DOHH2 (cell line): ENCODE measurements around the gene SYNRG.

Experiments used
- H3F3A ChIP-seq: fragments of 200-600 bp; sonication (generic), shearing (Covaris generic); 2 replicates; pipeline ENCODE4 v1.6.0; 2016; ENCODE audit warnings: antibody characterized with exemption, mild to moderate bottlenecking; ENCODE audit not compliant: control insufficient read depth, insufficient read depth
- H3K27ac ChIP-seq: fragments of 200-600 bp; sonication (generic); 2 replicates; pipeline ENCODE4 v1.5.1; 2014; ENCODE audit warnings: low read depth, mild to moderate bottlenecking, low read length, moderate library complexity
- H3K27me3 ChIP-seq: fragments of 200-600 bp; sonication (generic); 2 replicates; pipeline ENCODE4 v1.6.1; 2014; ENCODE audit warnings: mild to moderate bottlenecking, low read length, mixed read lengths; ENCODE audit not compliant: control insufficient read depth
- H3K36me3 ChIP-seq: fragments of 200-600 bp; sonication (generic); 2 replicates; pipeline ENCODE4 v1.6.1; 2014; ENCODE audit warnings: mild to moderate bottlenecking, low read length, moderate library complexity, mixed read lengths; ENCODE audit not compliant: control insufficient read depth
- H3K4me1 ChIP-seq: fragments of 200-600 bp; sonication (generic); 2 replicates; pipeline ENCODE4 v1.6.1; 2014; ENCODE audit warnings: mild to moderate bottlenecking, low read length, mixed read lengths; ENCODE audit not compliant: control insufficient read depth
- H3K4me2 ChIP-seq: fragments of 200-600 bp; sonication (generic); 2 replicates; pipeline ENCODE4 v1.6.0; 2014; ENCODE audit warnings: mild to moderate bottlenecking, low read length, moderate library complexity
- H3K4me3 ChIP-seq: fragments of 200-600 bp; sonication (generic); 2 replicates; pipeline ENCODE4 v1.5.1; 2014; ENCODE audit warnings: mild to moderate bottlenecking, low read length, mixed read lengths
- H3K79me2 ChIP-seq: fragments of 200-600 bp; sonication (generic); 2 replicates; pipeline ENCODE4 v1.6.1; 2014; ENCODE audit warnings: mild to moderate bottlenecking, low read length, mixed read lengths; ENCODE audit not compliant: control insufficient read depth
- H3K9me2 ChIP-seq: fragments of 200-600 bp; sonication (generic); replicated peaks from 2 replicates; pipeline ENCODE4 v1.6.1; 2014; ENCODE audit warnings: mild to moderate bottlenecking, low read length, mixed read lengths; ENCODE audit not compliant: control insufficient read depth
- H3K9me3 ChIP-seq: fragments of 200-600 bp; sonication (generic); 2 replicates; pipeline ENCODE4 v1.6.1; 2014; ENCODE audit warnings: antibody characterized with exemption, low read length, mixed read lengths; ENCODE audit not compliant: control insufficient read depth, insufficient read depth
- H4K20me1 ChIP-seq: fragments of 200-600 bp; sonication (generic); 2 replicates; pipeline ENCODE4 v1.6.0; 2014; ENCODE audit warnings: low read depth, mild to moderate bottlenecking, antibody characterized with exemption, low read length, moderate library complexity; ENCODE audit not compliant: control insufficient read depth, insufficient read depth
- CTCF ChIP-seq: fragments of 200-600 bp; sonication (generic); IDR thresholded peaks from one replicate; pipeline ENCODE4 v1.5.1; 2014; ENCODE audit warnings: antibody characterized with exemption, mild to moderate bottlenecking, low read depth, low read length; ENCODE audit not compliant: poor library complexity, severe bottlenecking
- EZH2phosphoT487 ChIP-seq: fragments of 200-600 bp; sonication (generic); IDR thresholded peaks from 2 replicates; pipeline ENCODE4 v1.6.1; 2017; ENCODE audit warnings: borderline replicate concordance, mild to moderate bottlenecking, antibody characterized with exemption, low read length, moderate library complexity, mixed read lengths

SYNRG gene

GRCh38 chr17:37545486-37545885 is 63.7 kb downstream of the SYNRG start:
- no peaks in the 10 kb centered on the region for H3K27me3 ChIP-seq
- no peaks in the 10 kb centered on the region for H3K9me2 ChIP-seq
- H3F3A ChIP-seq = no peaks in the 10 kb centered on the region
- no peak overlapping the region for H3K27ac ChIP-seq
- TF ChIP-seq CTCF (no peak), EZH2phosphoT487 (no peak)
- H3K4me1 ChIP-seq = no peaks in the 10 kb centered on the region
- peaks cover 63% of the 10 kb centered on the region for H3K79me2 ChIP-seq
- H3K36me3 ChIP-seq = peaks cover 83% of the 10 kb centered on the region
- H4K20me1 ChIP-seq = peaks cover 3% of the 10 kb centered on the region; the same call in 1 of the 2 replicates
- H3K9me3 ChIP-seq = no peaks in the 10 kb centered on the region
- no peak overlapping the region for H3K4me3 ChIP-seq
- H3K4me2 ChIP-seq = no peak overlapping the region

- Histone ChIP-seq H3F3A (no peaks in the 10 kb centered on the region), H3K4me3 (no peak overlapping the region), H3K27me3 (no peaks in the 10 kb centered on the region), H3K27ac (no peak overlapping the region), H3K9me3 (no peaks in the 10 kb centered on the region), H3K79me2 (peaks cover 47% of the 10 kb centered on the region), H3K36me3 (peaks cover 89% of the 10 kb centered on the region), H4K20me1 (peaks cover 3% of the 10 kb centered on the region; the same call in 1 of the 2 replicates), H3K9me2 (no peaks in the 10 kb centered on the region), H3K4me1 (no peaks in the 10 kb centered on the region), H3K4me2 (no peak overlapping the region)
- TF ChIP-seq EZH2phosphoT487 (no peak), CTCF (no peak)
These were observed 65.6 kb downstream of the SYNRG start for GRCh38 chr17:37543637-37544052.

GRCh38 chr17:37541880-37542660 is 67.1 kb downstream of the SYNRG start:
- Histone ChIP-seq H4K20me1 (peaks cover 3% of the 10 kb centered on the region; the same call in 1 of the 2 replicates), H3F3A (no peaks in the 10 kb centered on the region), H3K27me3 (no peaks in the 10 kb centered on the region), H3K9me3 (no peaks in the 10 kb centered on the region), H3K4me1 (no peaks in the 10 kb centered on the region), H3K9me2 (no peaks in the 10 kb centered on the region), H3K36me3 (peaks cover 93% of the 10 kb centered on the region), H3K4me2 (no peak overlapping the region), H3K4me3 (no peak overlapping the region), H3K79me2 (peaks cover 32% of the 10 kb centered on the region), H3K27ac (no peak overlapping the region)
- TF ChIP-seq EZH2phosphoT487 = no peak
- TF ChIP-seq CTCF = no peak
